Hepatocyte (in vitro differentiated cells): ENCODE measurements around the gene RASSF8. TPM values are rescaled to one million over a fixed set of nuclear protein-coding genes. Genes with fewer than 3 reads are reported as not detected.
A peak's percentile ranks its signal among the peaks of the same experiment; 100 is the strongest.

Experiments
- DNase-seq: peaks from one replicate; pipeline ENCODE4 v3.0.0-alpha.2; 2016; ENCODE audit warnings: low spot score
- H2AFZ ChIP-seq: fragments of 200-600 bp; sonication (generic); 2 replicates; pipeline ENCODE4 v1.6.0; 2016; ENCODE audit warnings: antibody characterized with exemption, mild to moderate bottlenecking
- H3K27ac ChIP-seq: fragments of 200-600 bp; sonication (generic); 2 replicates; pipeline ENCODE4 v1.5.1; 2016; ENCODE audit warnings: mild to moderate bottlenecking
- H3K27me3 ChIP-seq: fragments of 200-600 bp; sonication (generic); 2 replicates; pipeline ENCODE4 v1.6.1; 2016
- H3K36me3 ChIP-seq: fragments of 200-600 bp; sonication (generic); replicated peaks from 2 replicates; pipeline ENCODE4 v1.5.1; 2016; ENCODE audit warnings: low read depth; ENCODE audit not compliant: insufficient read depth
- H3K4me1 ChIP-seq: fragments of 200-600 bp; sonication (generic); 2 replicates; pipeline ENCODE4 v1.5.1; 2016; ENCODE audit warnings: mild to moderate bottlenecking, moderate library complexity; ENCODE audit not compliant: insufficient read depth
- H3K4me2 ChIP-seq: fragments of 200-600 bp; sonication (generic); 2 replicates; pipeline ENCODE4 v1.6.0; 2016
- H3K4me3 ChIP-seq: fragments of 200-600 bp; sonication (generic); 2 replicates; pipeline ENCODE4 v1.5.1; 2016; ENCODE audit warnings: mild to moderate bottlenecking
- H3K79me2 ChIP-seq: fragments of 200-600 bp; sonication (generic); 2 replicates; pipeline ENCODE4 v1.6.0; 2017; ENCODE audit warnings: mild to moderate bottlenecking
- H3K9me2 ChIP-seq: fragments of 200-600 bp; sonication (generic); replicated peaks from 2 replicates; pipeline ENCODE4 v1.6.0; 2017; ENCODE audit warnings: mild to moderate bottlenecking; ENCODE audit not compliant: insufficient read depth
- H3K9me3 ChIP-seq: fragments of 200-600 bp; sonication (generic); 2 replicates; pipeline ENCODE4 v1.5.1; 2016; ENCODE audit warnings: low read depth, mild to moderate bottlenecking
- H4K20me1 ChIP-seq: fragments of 200-600 bp; sonication (generic); 2 replicates; pipeline ENCODE4 v1.6.0; 2016; ENCODE audit warnings: mild to moderate bottlenecking; ENCODE audit not compliant: insufficient read depth, poor library complexity, severe bottlenecking
- CTCF ChIP-seq: fragments of 200-600 bp; sonication (generic); IDR thresholded peaks from 2 replicates; pipeline ENCODE4 v1.5.1; 2016; ENCODE audit warnings: antibody characterized with exemption, mild to moderate bottlenecking; ENCODE audit not compliant: poor library complexity
- EZH2 ChIP-seq: fragments of 200-600 bp; sonication (generic); IDR thresholded peaks from 2 replicates; pipeline ENCODE4 v1.6.1; 2016; ENCODE audit warnings: antibody characterized with exemption, mild to moderate bottlenecking, borderline replicate concordance
- EZH2phosphoT487 ChIP-seq: fragments of 200-600 bp; sonication (generic); IDR thresholded peaks from one replicate; pipeline ENCODE4 v1.6.1; 2018; ENCODE audit warnings: antibody characterized with exemption, mild to moderate bottlenecking, low read depth, moderate library complexity; ENCODE audit not compliant: unreplicated experiment, severe bottlenecking
- WGBS: methylation state at CpG from one replicate; pipeline ENCODE4 v1.1.6; 2016; ENCODE audit warnings: low lambda C conversion rate; ENCODE audit errors: missing lambda C conversion rate; 5-methylcytosine and 5-hydroxymethylcytosine counted together
- polyA plus RNA-seq: library from polyadenylated mRNA; unstranded; fragments of >200 nt; fragmentation: Nextera tagmentation; extraction: Ambion mirVana; gene quantifications from 2 replicates; pipeline ENCODE4 v1.2.1, GENCODE V29; 2016
- total RNA-seq: library from RNA; depleted of rRNA; stranded (reverse); fragments of >200 nt; gene quantifications from 2 replicates; pipeline ENCODE4 v1.2.3, GENCODE V29; 2014

The RASSF8 gene
- total and polyA plus RNA-seq, 2 experiments from 2014 or later: 24.6 to 46.2 TPM

GRCh38 chr12:25957793-25958427, 572 bp upstream of the RASSF8 start:
- TF ChIP-seq EZH2: no peak
- no peak for TF ChIP-seq EZH2phosphoT487
- no peak for TF ChIP-seq CTCF
- no peak for DNase-seq
- Histone ChIP-seq H3K79me2 (peaks cover 33% of the 10 kb centered on the region), H4K20me1 (peaks cover 30% of the 10 kb centered on the region), H3K4me2 (peak overlapping the region; percentile 83), H3K36me3 (no peaks in the 10 kb centered on the region), H3K27me3 (no peaks in the 10 kb centered on the region), H3K9me2 (no peaks in the 10 kb centered on the region), H3K27ac (peak overlapping the region; percentile 99), H3K4me3 (peak overlapping the region; percentile 77), H2AFZ (peak overlapping the region; percentile 97), H3K4me1 (peaks cover 16% of the 10 kb centered on the region), H3K9me3 (no peaks in the 10 kb centered on the region)
- 1% methylated on average over 23 of the region's 38 CpGs for WGBS

GRCh38 chr12:25959071-25959961, 834 bp downstream of the RASSF8 start:
- no peaks in the 10 kb centered on the region for H3K27me3 ChIP-seq
- H3K9me3 ChIP-seq: no peaks in the 10 kb centered on the region
- H3K4me2 ChIP-seq: peak overlapping the region; percentile 88
- peaks cover 47% of the 10 kb centered on the region for H3K79me2 ChIP-seq
- no peaks in the 10 kb centered on the region for H3K9me2 ChIP-seq
- TF ChIP-seq EZH2 (no peak), EZH2phosphoT487 (no peak), CTCF (peak; percentile 15)
- peak overlapping the region; percentile 93 for H3K4me3 ChIP-seq
- WGBS: under 1% methylated on average over 29 of the region's 57 CpGs
- peak overlapping the region; percentile 55 for H2AFZ ChIP-seq
- H3K27ac ChIP-seq: peak overlapping the region; percentile 87
- peaks cover 16% of the 10 kb centered on the region for H3K4me1 ChIP-seq
- no peaks in the 10 kb centered on the region for H3K36me3 ChIP-seq
- DNase-seq: peak; percentile 76
- peaks cover 42% of the 10 kb centered on the region for H4K20me1 ChIP-seq

- H2AFZ ChIP-seq: peak overlapping the region; percentile 55
- no peaks in the 10 kb centered on the region for H3K9me3 ChIP-seq
- no peaks in the 10 kb centered on the region for H3K9me2 ChIP-seq
- H3K4me2 ChIP-seq: peak overlapping the region; percentile 88
- 14% methylated on average over 5 of the region's 5 CpGs for whole genome bisulfite sequencing
- peak overlapping the region; percentile 87 for H3K27ac ChIP-seq
- peaks cover 46% of the 10 kb centered on the region for H4K20me1 ChIP-seq
- H3K4me3 ChIP-seq: peak overlapping the region; percentile 93
- peaks cover 55% of the 10 kb centered on the region for H3K79me2 ChIP-seq
- peak; percentile 48 for DNase-seq
- peaks cover 16% of the 10 kb centered on the region for H3K4me1 ChIP-seq
- no peaks in the 10 kb centered on the region for H3K27me3 ChIP-seq
- TF ChIP-seq CTCF (peak; percentile 38), EZH2 (no peak)
- no peaks in the 10 kb centered on the region for H3K36me3 ChIP-seq
These were observed 1.7 kb downstream of the RASSF8 start for GRCh38 chr12:25960143-25960542.
